Osteocyte (in vitro differentiated cells): ENCODE measurements around the gene GRIK4. TPM values are rescaled to one million over a fixed set of nuclear protein-coding genes. Genes with fewer than 3 reads are reported as not detected.

Source experiments
- DNase-seq: peaks from one replicate; pipeline ENCODE4 v3.0.0; 2021; ENCODE audit warnings: mixed read lengths; ENCODE audit not compliant: unreplicated experiment; ENCODE audit errors: extremely low spot score
- H3K27ac Mint-ChIP-seq: one replicate; pipeline ENCODE4 v1.8.0; 2021; ENCODE audit warnings: mild to moderate bottlenecking, mixed read lengths; ENCODE audit not compliant: unreplicated experiment
- H3K27me3 Mint-ChIP-seq: one replicate; pipeline ENCODE4 v1.8.0; 2021; ENCODE audit warnings: mixed read lengths; ENCODE audit not compliant: unreplicated experiment
- H3K36me3 Mint-ChIP-seq: one replicate; pipeline ENCODE4 v1.8.0; 2021; ENCODE audit warnings: mixed read lengths; ENCODE audit not compliant: unreplicated experiment
- H3K4me1 Mint-ChIP-seq: one replicate; pipeline ENCODE4 v1.8.0; 2021; ENCODE audit warnings: mixed read lengths; ENCODE audit not compliant: unreplicated experiment
- H3K4me3 Mint-ChIP-seq: one replicate; pipeline ENCODE4 v1.8.0; 2021; ENCODE audit warnings: mild to moderate bottlenecking, moderate library complexity, mixed read lengths; ENCODE audit not compliant: unreplicated experiment
- H3K9me3 Mint-ChIP-seq: one replicate; pipeline ENCODE4 v1.8.0; 2021; ENCODE audit warnings: mixed read lengths; ENCODE audit not compliant: unreplicated experiment
- CTCF ChIP-seq: fragments of 200-600 bp; sonication (generic); IDR thresholded peaks from 2 replicates; pipeline ENCODE4 v1.5.0; 2021; ENCODE audit warnings: antibody characterized with exemption, mild to moderate bottlenecking, moderate library complexity
- total RNA-seq: library from RNA; stranded (reverse); gene quantifications from 2 replicates; pipeline ENCODE4 v1.2.1, GENCODE V29; 2021

GRIK4 gene
- total RNA-seq, 1 donor from 2014 or later = 0.11 TPM

- Mint-ChIP-seq H3K9me3 (no peaks in the 10 kb centered on the region), H3K4me1 (no peaks in the 10 kb centered on the region), H3K27me3 (peaks cover 11% of the 10 kb centered on the region), H3K36me3 (no peaks in the 10 kb centered on the region), H3K27ac (no peak overlapping the region), H3K4me3 (no peak overlapping the region)
- TF ChIP-seq CTCF = no peak
- DNase-seq = no peak
Measured at GRCh38 chr11:120828847-120829246, 317.3 kb downstream of the GRIK4 start.

- no peak for TF ChIP-seq CTCF
- Mint-ChIP-seq H3K4me1 (no peaks in the 10 kb centered on the region), H3K4me3 (no peak overlapping the region), H3K36me3 (no peaks in the 10 kb centered on the region), H3K27ac (no peak overlapping the region), H3K27me3 (peaks cover 11% of the 10 kb centered on the region), H3K9me3 (no peaks in the 10 kb centered on the region)
- DNase-seq = no peak
Measured at GRCh38 chr11:120830085-120830620, 318.6 kb downstream of the GRIK4 start.

GRCh38 chr11:120832481-120833238, 321.1 kb downstream of the GRIK4 start:
- H3K36me3 Mint-ChIP-seq = no peaks in the 10 kb centered on the region
- H3K9me3 Mint-ChIP-seq = no peaks in the 10 kb centered on the region
- no peak for TF ChIP-seq CTCF
- no peak for DNase-seq
- H3K4me3 Mint-ChIP-seq = no peak overlapping the region
- peaks cover 11% of the 10 kb centered on the region for H3K27me3 Mint-ChIP-seq
- no peak overlapping the region for H3K27ac Mint-ChIP-seq
- H3K4me1 Mint-ChIP-seq = no peaks in the 10 kb centered on the region

- no peaks in the 10 kb centered on the region for H3K4me1 Mint-ChIP-seq
- no peaks in the 10 kb centered on the region for H3K9me3 Mint-ChIP-seq
- H3K27ac Mint-ChIP-seq = no peak overlapping the region
Measured at GRCh38 chr11:120834686-120835210, 323.2 kb downstream of the GRIK4 start.

More at GRCh38 chr11:120834686-120835210, 323.2 kb downstream of the GRIK4 start:
- TF ChIP-seq CTCF = no peak
- Mint-ChIP-seq H3K4me3 (no peak overlapping the region), H3K27me3 (peaks cover 13% of the 10 kb centered on the region), H3K36me3 (no peaks in the 10 kb centered on the region)
- DNase-seq = no peak
